GM23338 (cell line): ENCODE results near the gene C1orf185. TPM values are rescaled to one million over a fixed set of nuclear protein-coding genes. Genes with fewer than 3 reads are reported as not detected.

Source experiments
- ATAC-seq: fragments of 200-7000 bp; cut with Tn5 transposase; 3 replicates; pipeline ENCODE4 v1.9.1; 2020
- DNase-seq: peaks from one replicate; pipeline ENCODE4 v3.0.0-alpha.2; 2015; ENCODE audit warnings: low spot score
- H2AFZ ChIP-seq: fragments of 200-600 bp; sonication (generic); 2 replicates; pipeline ENCODE4 v1.8.0; 2016; ENCODE audit warnings: antibody characterized with exemption, mild to moderate bottlenecking, moderate library complexity
- H3F3A ChIP-seq: fragments of 200-600 bp; sonication (generic); replicated peaks from 2 replicates; pipeline ENCODE4 v1.8.0; 2017; ENCODE audit warnings: antibody characterized with exemption, mixed run types, low read depth
- H3K27ac ChIP-seq: fragments of 200-600 bp; sonication (generic); 2 replicates; pipeline ENCODE4 v1.6.1; 2016; ENCODE audit warnings: low read depth
- H3K27me3 ChIP-seq: fragments of 200-600 bp; sonication (generic); 2 replicates; pipeline ENCODE4 v1.8.0; 2016; ENCODE audit warnings: mild to moderate bottlenecking, mixed run types, moderate library complexity; ENCODE audit not compliant: insufficient read depth
- H3K36me3 ChIP-seq: fragments of 200-600 bp; sonication (generic); 2 replicates; pipeline ENCODE4 v1.8.0; 2016; ENCODE audit warnings: mild to moderate bottlenecking; ENCODE audit not compliant: insufficient read depth
- H3K4me1 ChIP-seq: fragments of 200-600 bp; sonication (generic); 2 replicates; pipeline ENCODE4 v1.8.0; 2016; ENCODE audit warnings: mild to moderate bottlenecking, moderate library complexity; ENCODE audit not compliant: insufficient read depth
- H3K4me2 ChIP-seq: fragments of 200-600 bp; sonication (generic); 2 replicates; pipeline ENCODE4 v1.7.1; 2017; ENCODE audit warnings: mixed run types
- H3K4me3 ChIP-seq: fragments of 200-600 bp; sonication (generic); 2 replicates; pipeline ENCODE4 v1.6.1; 2016; ENCODE audit warnings: mixed run types
- H3K79me2 ChIP-seq: fragments of 200-600 bp; sonication (generic); replicated peaks from 2 replicates; pipeline ENCODE4 v1.8.0; 2017; ENCODE audit warnings: mild to moderate bottlenecking; ENCODE audit not compliant: insufficient read depth
- H3K9me2 ChIP-seq: fragments of 200-600 bp; sonication (generic); 2 replicates; pipeline ENCODE4 v1.8.0; 2017; ENCODE audit not compliant: insufficient read depth
- H4K20me1 ChIP-seq: fragments of 200-600 bp; sonication (generic); replicated peaks from 2 replicates; pipeline ENCODE4 v1.8.0; 2017; ENCODE audit warnings: mild to moderate bottlenecking; ENCODE audit not compliant: insufficient read depth
- H3K27ac Mint-ChIP-seq: 2 replicates; pipeline ENCODE4 v1.8.0; 2020; ENCODE audit warnings: inconsistent platforms, mild to moderate bottlenecking, moderate library complexity, mixed read lengths
- H3K27me3 Mint-ChIP-seq: 3 replicates; pipeline ENCODE4 v1.8.0; 2022; ENCODE audit warnings: low read depth, mild to moderate bottlenecking, moderate library complexity, mixed read lengths, inconsistent platforms; ENCODE audit not compliant: insufficient read depth, poor library complexity
- H3K36me3 Mint-ChIP-seq: 3 replicates; pipeline ENCODE4 v1.8.0; 2021; ENCODE audit warnings: low read depth, mild to moderate bottlenecking, inconsistent platforms, moderate library complexity, mixed read lengths
- H3K4me1 Mint-ChIP-seq: 3 replicates; pipeline ENCODE4 v1.8.0; 2020; ENCODE audit warnings: mild to moderate bottlenecking, inconsistent platforms, mixed read lengths
- H3K4me3 Mint-ChIP-seq: 3 replicates; pipeline ENCODE4 v1.8.0; 2021; ENCODE audit warnings: moderate library complexity, mild to moderate bottlenecking, inconsistent platforms, mixed read lengths
- H3K9me3 Mint-ChIP-seq: 3 replicates; pipeline ENCODE4 v1.8.0; 2020; ENCODE audit warnings: moderate library complexity, mild to moderate bottlenecking, inconsistent platforms, mixed read lengths
- CREB1 ChIP-seq: fragments of 250-450 bp; sonication (Bioruptor Pico); IDR thresholded peaks from 2 replicates; pipeline ENCODE4 v1.5.0; 2020; ENCODE audit warnings: low read depth, mild to moderate bottlenecking, moderate library complexity
- CTCF ChIP-seq, 2 experiments: fragments of 200-600 bp in 1 of 2; sonication (generic) in 1 of 2; conservative IDR thresholded peaks; 2 replicates each; pipeline versions ENCODE4 v1.5.1 to v1.6.1; 2016 to 2017; ENCODE audit warnings: antibody characterized with exemption in 2 of 2, low read depth in 2 of 2, mild to moderate bottlenecking in 2 of 2, moderate library complexity in 1 of 2
- EZH2 ChIP-seq: fragments of 200-600 bp; sonication (generic); IDR thresholded peaks from one replicate; pipeline ENCODE4 v1.8.0; 2017; ENCODE audit warnings: antibody characterized with exemption, mild to moderate bottlenecking, low read depth; ENCODE audit not compliant: unreplicated experiment
- EZH2phosphoT487 ChIP-seq: fragments of 200-600 bp; sonication (generic); IDR thresholded peaks from one replicate; pipeline ENCODE4 v1.8.1; 2018; ENCODE audit warnings: antibody characterized with exemption; ENCODE audit not compliant: unreplicated experiment
- JUNB ChIP-seq: IDR thresholded peaks from one replicate; pipeline ENCODE4 v1.6.1; 2016; ENCODE audit warnings: antibody characterized with exemption; ENCODE audit not compliant: unreplicated experiment
- NANOG ChIP-seq: IDR thresholded peaks from 2 replicates; pipeline ENCODE4 v1.6.1; 2016; ENCODE audit warnings: antibody characterized with exemption, borderline replicate concordance
- STAT1 ChIP-seq: IDR thresholded peaks from one replicate; pipeline ENCODE4 v1.6.1; 2016; ENCODE audit warnings: antibody characterized with exemption; ENCODE audit not compliant: unreplicated experiment
- ZNF114 ChIP-seq: fragments of 250-450 bp; sonication (Bioruptor Pico); IDR thresholded peaks from 2 replicates; pipeline ENCODE4 v1.5.0; 2020; ENCODE audit warnings: mild to moderate bottlenecking, moderate library complexity
- ZNF331 ChIP-seq: fragments of 250-450 bp; sonication (Bioruptor Pico); IDR thresholded peaks from 2 replicates; pipeline ENCODE4 v1.5.0; 2020; ENCODE audit warnings: low read depth, mild to moderate bottlenecking, moderate library complexity
- ZNF462 ChIP-seq: fragments of 250-450 bp; sonication (Bioruptor Pico); IDR thresholded peaks from 2 replicates; pipeline ENCODE4 v1.5.0; 2020; ENCODE audit warnings: mild to moderate bottlenecking, moderate library complexity
- polyA plus RNA-seq: library from polyadenylated mRNA; unstranded; fragments of >200 nt; fragmentation: Nextera tagmentation; extraction: Ambion mirVana; gene quantifications from 2 replicates; pipeline ENCODE4 v1.2.1, GENCODE V29; 2016
- total RNA-seq: library from RNA; depleted of rRNA; stranded (reverse); fragments of >200 nt; shearing (Covaris generic); gene quantifications from 2 replicates; pipeline ENCODE4 v1.2.3, GENCODE V29; 2014

C1orf185 gene
- total and polyA plus RNA-seq, 2 experiments from 2014 or later: not detected

- TF ChIP-seq CTCF (conservative IDR thresholded peaks at IDR 0.05; ENCODE audit: low read depth in 2 of 2): no peak
These were observed 8.4 kb upstream of the C1orf185 start (continued) for GRCh38 chr1:51093581-51093980.

- H3K4me3 ChIP-seq: no peak overlapping the region
- Mint-ChIP-seq H3K27ac (no peak overlapping the region), H3K4me1 (no peaks in the 10 kb centered on the region), H3K36me3 (no peaks in the 10 kb centered on the region), H3K4me3 (no peak overlapping the region), H3K27me3 (peaks cover 4% of the 10 kb centered on the region), H3K9me3 (no peaks in the 10 kb centered on the region)
- no peaks in the 10 kb centered on the region for H3K27me3 ChIP-seq
- H2AFZ ChIP-seq: no peak overlapping the region
- TF ChIP-seq ZNF331 (CRISPR knock-in tag) (no peak), CREB1 (no peak), ZNF114 (CRISPR knock-in tag) (no peak), STAT1 (no peak), NANOG (no peak), CTCF (conservative IDR thresholded peaks at IDR 0.05; ENCODE audit: low read depth in 2 of 2) (no peak)
- no peaks in the 10 kb centered on the region for H4K20me1 ChIP-seq
- H3K9me2 ChIP-seq: 0 out of 2 replicates have a peak, but pooled peaks cover 4% of the 10 kb centered on the region
- ATAC-seq (no peak), DNase-seq (no peak)
- no peaks in the 10 kb centered on the region for H3K36me3 ChIP-seq
- H3K79me2 ChIP-seq: no peaks in the 10 kb centered on the region
- no peak overlapping the region for H3K4me2 ChIP-seq
- H3K4me1 ChIP-seq: no peaks in the 10 kb centered on the region
- no peak overlapping the region for H3K27ac ChIP-seq
- no peaks in the 10 kb centered on the region for H3F3A ChIP-seq
These were observed 4.9 kb upstream of the C1orf185 start for GRCh38 chr1:51097171-51097570.

GRCh38 chr1:51100264-51100880 lies 1.7 kb upstream of the C1orf185 start:
- Mint-ChIP-seq H3K4me1 (no peaks in the 10 kb centered on the region), H3K4me3 (no peak overlapping the region), H3K9me3 (no peaks in the 10 kb centered on the region), H3K36me3 (no peaks in the 10 kb centered on the region), H3K27me3 (peaks cover 7% of the 10 kb centered on the region), H3K27ac (no peak overlapping the region)
- DNase-seq (no peak), ATAC-seq (no peak)
- Histone ChIP-seq H3K4me2 (no peak overlapping the region), H3K27me3 (no peaks in the 10 kb centered on the region), H3F3A (no peaks in the 10 kb centered on the region), H3K36me3 (no peaks in the 10 kb centered on the region), H3K9me2 (0 out of 2 replicates have a peak, but pooled peaks cover 4% of the 10 kb centered on the region), H3K79me2 (no peaks in the 10 kb centered on the region), H2AFZ (no peak overlapping the region), H3K4me3 (no peak overlapping the region), H3K4me1 (no peaks in the 10 kb centered on the region), H3K27ac (no peak overlapping the region), H4K20me1 (no peaks in the 10 kb centered on the region)
- TF ChIP-seq ZNF462 (CRISPR knock-in tag) (no peak), ZNF114 (CRISPR knock-in tag) (no peak), JUNB (no peak), EZH2 (no peak), EZH2phosphoT487 (no peak)
